DND-41 (cell line): ENCODE data around the gene B4GAT1.

ENCODE experiments used
- ATAC-seq: fragments of 200-7000 bp; cut with Tn5 transposase; 3 replicates; pipeline ENCODE4 v1.9.1; 2021; ENCODE audit warnings: low read depth; ENCODE audit not compliant: insufficient read depth
- DNase-seq: peaks from one replicate; pipeline ENCODE4 v3.0.0-alpha.2; 2020
- H2AFZ ChIP-seq: 2 replicates; pipeline ENCODE4 v1.6.0; 2012; ENCODE audit warnings: low read depth, low read length
- H3K27ac ChIP-seq: 2 replicates; pipeline ENCODE4 v1.5.1; 2012; ENCODE audit warnings: low read length, inconsistent platforms
- H3K27me3 ChIP-seq: fragments of 200-600 bp; sonication (generic); 2 replicates; pipeline ENCODE4 v1.6.0; 2012; ENCODE audit warnings: low read length, mild to moderate bottlenecking, inconsistent platforms; ENCODE audit not compliant: insufficient read depth, poor library complexity
- H3K36me3 ChIP-seq: 2 replicates; pipeline ENCODE4 v1.5.1; 2012; ENCODE audit warnings: low read length, inconsistent platforms; ENCODE audit not compliant: insufficient read depth
- H3K4me1 ChIP-seq: 2 replicates; pipeline ENCODE4 v1.5.1; 2012; ENCODE audit warnings: mild to moderate bottlenecking, low read length; ENCODE audit not compliant: insufficient read depth
- H3K4me2 ChIP-seq: 2 replicates; pipeline ENCODE4 v1.6.0; 2012; ENCODE audit warnings: mild to moderate bottlenecking, moderate library complexity, low read length, inconsistent platforms; ENCODE audit not compliant: insufficient read depth
- H3K4me3 ChIP-seq, 2 experiments: fragments of 200-600 bp in 1 of 2; shearing (Covaris generic) in 1 of 2; 2 replicates each; pipeline ENCODE4 v1.5.1; 2012 to 2016; ENCODE audit warnings: inconsistent platforms in 2 of 2, low read length in 2 of 2, mild to moderate bottlenecking in 2 of 2, low read depth in 1 of 2, moderate library complexity in 1 of 2
- H3K79me2 ChIP-seq: 2 replicates; pipeline ENCODE4 v1.6.0; 2012; ENCODE audit warnings: low read length, inconsistent platforms; ENCODE audit not compliant: insufficient read depth
- H3K9ac ChIP-seq: 2 replicates; pipeline ENCODE4 v1.6.0; 2012; ENCODE audit warnings: low read depth, mild to moderate bottlenecking, inconsistent platforms, low read length, moderate library complexity
- H3K9me3 ChIP-seq: 2 replicates; pipeline ENCODE4 v1.5.1; 2012; ENCODE audit warnings: low read length, moderate library complexity, mild to moderate bottlenecking, inconsistent platforms; ENCODE audit not compliant: insufficient read depth, severe bottlenecking
- H4K20me1 ChIP-seq: 2 replicates; pipeline ENCODE4 v1.6.0; 2012; ENCODE audit warnings: low read length; ENCODE audit not compliant: insufficient read depth
- EZH2 ChIP-seq: IDR thresholded peaks from 3 replicates; pipeline ENCODE4 v1.6.1; 2012; ENCODE audit warnings: borderline replicate concordance, low read depth, mild to moderate bottlenecking, moderate library complexity, low read length, inconsistent platforms; ENCODE audit not compliant: severe bottlenecking
- TF ChIP-seq, protein P1 (sequence below): IDR thresholded peaks from 2 replicates; pipeline ENCODE4 v1.5.1; 2012; ENCODE audit warnings: borderline replicate concordance, low read length, moderate library complexity, mild to moderate bottlenecking; ENCODE audit not compliant: poor library complexity, severe bottlenecking; ENCODE audit errors: extremely low read depth

Gene B4GAT1

DNA sequence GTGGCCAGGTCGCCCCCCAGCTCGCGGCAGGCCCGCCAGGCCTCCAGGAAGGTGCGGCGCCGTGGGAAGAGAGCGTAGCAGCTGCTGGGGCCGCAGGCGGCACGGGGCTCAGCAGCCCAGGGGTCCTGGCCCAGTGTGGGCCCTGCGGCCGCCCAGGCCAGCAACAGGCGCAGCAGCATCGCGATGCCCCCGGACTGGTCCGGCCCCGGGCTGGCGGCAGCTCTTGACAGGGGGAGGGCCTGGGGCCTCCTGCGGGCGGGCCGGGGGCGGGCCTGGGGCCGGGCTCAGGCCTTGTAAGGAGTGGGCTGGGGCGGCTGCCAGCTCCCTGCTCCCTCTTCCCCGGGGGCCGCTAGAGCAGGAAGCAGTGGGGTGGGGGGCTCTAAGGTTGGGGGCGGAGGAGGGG is 30.6 kb downstream of the B4GAT1 start, which contains the start of gene CD248:
Gene CD248 (minus strand): TSS at position 196 of the 403 bp plus-strand sequence. CDS start 17 bp downstream, at position 179.
- TF ChIP-seq EZH2, result no peak
- TF ChIP-seq, protein P1, sequence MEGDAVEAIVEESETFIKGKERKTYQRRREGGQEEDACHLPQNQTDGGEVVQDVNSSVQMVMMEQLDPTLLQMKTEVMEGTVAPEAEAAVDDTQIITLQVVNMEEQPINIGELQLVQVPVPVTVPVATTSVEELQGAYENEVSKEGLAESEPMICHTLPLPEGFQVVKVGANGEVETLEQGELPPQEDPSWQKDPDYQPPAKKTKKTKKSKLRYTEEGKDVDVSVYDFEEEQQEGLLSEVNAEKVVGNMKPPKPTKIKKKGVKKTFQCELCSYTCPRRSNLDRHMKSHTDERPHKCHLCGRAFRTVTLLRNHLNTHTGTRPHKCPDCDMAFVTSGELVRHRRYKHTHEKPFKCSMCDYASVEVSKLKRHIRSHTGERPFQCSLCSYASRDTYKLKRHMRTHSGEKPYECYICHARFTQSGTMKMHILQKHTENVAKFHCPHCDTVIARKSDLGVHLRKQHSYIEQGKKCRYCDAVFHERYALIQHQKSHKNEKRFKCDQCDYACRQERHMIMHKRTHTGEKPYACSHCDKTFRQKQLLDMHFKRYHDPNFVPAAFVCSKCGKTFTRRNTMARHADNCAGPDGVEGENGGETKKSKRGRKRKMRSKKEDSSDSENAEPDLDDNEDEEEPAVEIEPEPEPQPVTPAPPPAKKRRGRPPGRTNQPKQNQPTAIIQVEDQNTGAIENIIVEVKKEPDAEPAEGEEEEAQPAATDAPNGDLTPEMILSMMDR, result no peak
- no peaks in the 10 kb centered on the region for H3K9me3 ChIP-seq
- H4K20me1 ChIP-seq, result 0 out of 2 replicates have a peak, but pooled peaks cover 2% of the 10 kb centered on the region
- H3K4me2 ChIP-seq, result peak within 1 kb of the TSS; percentile 53
- peak within 1 kb of the TSS; percentile 44; the same call in 1 of the 2 replicates for H2AFZ ChIP-seq
- ATAC-seq (no peak), DNase-seq (peak; percentile 66)
- peak within 1 kb of the TSS; percentile 99 for H3K27ac ChIP-seq
- peaks cover 54% of the 10 kb centered on the region for H3K4me1 ChIP-seq
- H3K27me3 ChIP-seq, result no peaks in the 10 kb centered on the region
- H3K79me2 ChIP-seq, result no peaks in the 10 kb centered on the region
- H3K36me3 ChIP-seq, result no peaks in the 10 kb centered on the region
- H3K4me3 ChIP-seq, result peak within 1 kb of the TSS in 1 of 2 experiments; percentile 41; a peak in 1 of 4 replicates
- H3K9ac ChIP-seq, result peak within 1 kb of the TSS; percentile 47

DNA sequence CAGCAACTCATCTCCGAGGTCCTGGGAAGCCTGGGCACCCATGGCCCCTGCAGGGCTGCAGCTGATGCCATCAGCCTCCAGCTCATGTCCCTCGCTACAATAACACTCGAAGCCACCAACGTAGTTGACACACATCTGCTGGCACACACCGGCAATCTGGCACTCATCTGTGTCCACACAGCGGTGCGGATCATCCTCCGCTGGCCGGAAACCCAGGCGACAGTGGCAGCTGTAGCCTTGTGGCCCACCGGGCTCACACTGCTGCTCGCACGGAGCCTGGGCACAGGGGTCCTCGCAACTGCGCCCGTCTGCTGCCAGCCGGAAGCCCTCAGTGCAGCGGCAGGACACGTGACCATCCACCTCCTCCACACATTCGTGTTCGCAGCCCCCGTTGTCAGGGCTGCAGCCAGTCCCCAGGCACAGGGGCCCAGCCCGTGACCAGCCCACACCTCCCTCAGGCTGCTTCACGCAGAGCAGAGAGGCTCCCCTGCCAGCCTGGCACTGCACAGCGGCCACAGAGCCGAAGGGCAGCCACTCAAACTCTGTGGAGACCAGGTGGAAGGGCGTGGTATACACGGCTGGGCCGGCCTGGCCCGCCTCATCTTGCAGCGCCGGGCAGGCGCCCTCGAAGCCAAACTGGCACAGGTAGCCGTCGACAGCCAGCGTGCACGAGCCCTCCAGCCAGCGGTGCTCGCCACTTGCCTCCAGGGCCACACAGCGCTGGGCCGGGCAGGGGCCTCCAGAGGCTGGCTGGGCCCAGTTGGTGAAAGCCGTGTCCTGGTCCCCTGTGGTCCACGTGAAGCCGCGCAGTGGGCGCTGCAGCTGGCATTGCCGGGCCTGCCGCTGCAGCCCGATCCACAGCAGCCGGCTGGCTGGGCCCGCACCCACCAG is 31.3 kb downstream of the B4GAT1 start:
- no peak for ATAC-seq
- 0 out of 2 replicates have a peak, but pooled peaks cover 2% of the 10 kb centered on the region for H4K20me1 ChIP-seq
- H3K27ac ChIP-seq, result no peak overlapping the region
- H3K27me3 ChIP-seq, result no peaks in the 10 kb centered on the region
- DNase-seq, result no peak
- H2AFZ ChIP-seq, result no peak overlapping the region
- no peak overlapping the region; the same call in 1 of the 2 replicates for H3K4me2 ChIP-seq
- no peak overlapping the region for H3K4me3 ChIP-seq
- peak overlapping the region; percentile 23; the same call in 1 of the 2 replicates for H3K9ac ChIP-seq
- peaks cover 58% of the 10 kb centered on the region for H3K4me1 ChIP-seq
- TF ChIP-seq, protein P1, result no peak
- TF ChIP-seq EZH2, result no peak
- no peaks in the 10 kb centered on the region for H3K79me2 ChIP-seq
- H3K9me3 ChIP-seq, result no peaks in the 10 kb centered on the region
- H3K36me3 ChIP-seq, result no peaks in the 10 kb centered on the region

DNA sequence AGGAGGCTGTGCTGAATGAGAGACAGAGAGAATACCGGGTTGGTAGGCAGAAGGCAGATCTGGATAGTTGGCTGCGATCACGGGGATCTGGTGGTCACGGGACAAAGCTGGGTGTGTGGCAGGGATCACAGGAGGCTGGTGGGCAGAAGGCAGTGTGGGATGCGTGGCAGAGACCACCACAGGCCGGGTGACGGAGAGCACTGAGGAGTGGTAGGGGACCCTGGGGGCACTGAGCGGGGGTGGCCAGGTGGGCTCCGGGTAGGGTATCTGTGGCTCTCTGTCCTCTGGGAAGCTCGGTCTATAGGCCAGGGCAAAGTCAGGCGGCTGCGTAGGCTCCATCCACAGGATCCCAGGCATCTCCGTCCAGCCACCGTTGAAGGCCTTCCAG is 31.9 kb downstream of the B4GAT1 start:
- H3K4me3 ChIP-seq, result no peak overlapping the region
- H3K79me2 ChIP-seq, result no peaks in the 10 kb centered on the region
- TF ChIP-seq, protein P1, result no peak
- no peak for TF ChIP-seq EZH2
- no peak overlapping the region for H3K9ac ChIP-seq
- no peak for ATAC-seq
- no peaks in the 10 kb centered on the region for H3K36me3 ChIP-seq
- H4K20me1 ChIP-seq, result 0 out of 2 replicates have a peak, but pooled peaks cover 2% of the 10 kb centered on the region
- H2AFZ ChIP-seq, result no peak overlapping the region
- H3K4me1 ChIP-seq, result peaks cover 58% of the 10 kb centered on the region
- no peaks in the 10 kb centered on the region for H3K27me3 ChIP-seq
- no peak overlapping the region for H3K4me2 ChIP-seq
- H3K9me3 ChIP-seq, result no peaks in the 10 kb centered on the region
- no peak overlapping the region for H3K27ac ChIP-seq
- DNase-seq, result no peak
